CD4-positive, alpha-beta T cell (primary cell): ENCODE data around the gene PGF. TPM values are rescaled to one million over a fixed set of nuclear protein-coding genes. Genes with fewer than 3 reads are reported as not detected.
A peak's percentile ranks its signal among the peaks of the same experiment; 100 is the strongest.

Experiments
- ATAC-seq: fragments of 200-7000 bp; cut with Tn5 transposase; one replicate; pipeline ENCODE4 v1.10.0; 2022; ENCODE audit warnings: mild to moderate bottlenecking; ENCODE audit not compliant: poor library complexity
- CTCF ChIA-PET: fragments of 350-600 bp; sonication (Branson Sonifier 250); formaldehyde crosslinking; loops from one replicate; lab custom pipeline; 2021; ENCODE audit warnings: antibody characterized with exemption, inconsistent platforms; lab: Charles Lee
- POLR2A ChIA-PET: fragments of 350-600 bp; sonication (Branson Sonifier 250); formaldehyde crosslinking; loops from one replicate; lab custom pipeline; 2021; ENCODE audit warnings: antibody characterized with exemption, inconsistent platforms; lab: Charles Lee
- DNase-seq, 14 experiments: peaks; one replicate each; pipeline ENCODE4 v3.0.0-alpha.2; 2013 to 2020; ENCODE audit warnings: mixed read lengths in 2 of 14
- H3K27ac ChIP-seq, 2 donors: one replicate each; pipeline versions ENCODE4 v1.5.1 to v1.7.0; 2013; ENCODE audit warnings: low read length in 2 of 2, low read depth in 1 of 2, mild to moderate bottlenecking in 1 of 2
- H3K27me3 ChIP-seq, 2 experiments: 1 replicate in 1 of 2; 2 replicates in 1 of 2; pipeline versions ENCODE4 v1.6.1 to v1.7.0; 2013; ENCODE audit warnings: low read length in 2 of 2, control low read depth in 1 of 2, mild to moderate bottlenecking in 1 of 2, moderate library complexity in 1 of 2; ENCODE audit not compliant: insufficient read depth in 2 of 2, control insufficient read depth in 1 of 2
- H3K36me3 ChIP-seq: one replicate; pipeline ENCODE4 v1.6.1; 2013; ENCODE audit warnings: low read length, control low read depth; ENCODE audit not compliant: insufficient read depth
- H3K4me1 ChIP-seq: one replicate; pipeline ENCODE4 v1.6.1; 2013; ENCODE audit warnings: low read length, control low read depth; ENCODE audit not compliant: insufficient read depth
- H3K4me3 ChIP-seq: one replicate; pipeline ENCODE4 v1.5.1; 2013; ENCODE audit warnings: mild to moderate bottlenecking, low read length, moderate library complexity
- H3K9me3 ChIP-seq, 2 experiments: 1 replicate in 1 of 2; 2 replicates in 1 of 2; pipeline versions ENCODE4 v1.6.1 to v1.7.0; 2013; ENCODE audit warnings: low read length in 2 of 2, mild to moderate bottlenecking in 2 of 2, control low read depth in 1 of 2, moderate library complexity in 1 of 2; ENCODE audit not compliant: control insufficient read depth in 1 of 2, insufficient read depth in 1 of 2
- H3K27ac Mint-ChIP-seq: one replicate; pipeline ENCODE4 v1.8.0; 2020; ENCODE audit warnings: mixed read lengths
- H3K27me3 Mint-ChIP-seq: one replicate; pipeline ENCODE4 v1.8.0; 2021; ENCODE audit warnings: mixed read lengths
- H3K36me3 Mint-ChIP-seq: one replicate; pipeline ENCODE4 v1.8.0; 2021; ENCODE audit warnings: low read depth, mixed read lengths
- H3K4me1 Mint-ChIP-seq: one replicate; pipeline ENCODE4 v1.8.0; 2021; ENCODE audit warnings: low read depth, mixed read lengths
- H3K4me3 Mint-ChIP-seq: one replicate; pipeline ENCODE4 v1.8.0; 2020; ENCODE audit warnings: mild to moderate bottlenecking, mixed read lengths
- H3K9me3 Mint-ChIP-seq: one replicate; pipeline ENCODE4 v1.8.0; 2020; ENCODE audit warnings: mixed read lengths
- CTCF ChIP-seq: fragments of 200-600 bp; IDR thresholded peaks from one replicate; pipeline ENCODE4 v1.8.0; 2022; ENCODE audit warnings: antibody characterized with exemption, mild to moderate bottlenecking
- intact Hi-C, 2 experiments: fragments of 100-400 bp; cut with DNase I in 1 of 2; cut with micrococcal nuclease in 1 of 2; formaldehyde crosslinking; loops; one replicate each; pipeline versions ENCODE4 v1.15.1 to v1.9.0; 2023 to 2025; cut with DNase I, micrococcal nuclease
- total RNA-seq, 174 experiments: library from RNA in 2 of 174; stranded (reverse) in 2 of 174; gene quantifications; one replicate each; pipeline ENCODE4 v1.2.3 and lab custom pipeline; 2021 to 2026

Gene PGF
- total RNA-seq, 2 experiments from 2014 or later, result 0.11 TPM; not detected in 1

GRCh38 chr14:74893614-74894091, 61.7 kb downstream of the PGF start:
- Histone ChIP-seq H3K4me1 (peaks cover 1% of the 10 kb centered on the region), H3K27me3 (no peaks in the 10 kb centered on the region), H3K9me3 (no peaks in the 10 kb centered on the region), H3K36me3 (peaks cover 93% of the 10 kb centered on the region), H3K4me3 (no peak overlapping the region), H3K27ac (no peak overlapping the region)
- H3K36me3 Mint-ChIP-seq, result peaks cover 99% of the 10 kb centered on the region
- intact Hi-C loops, result no loop called here
- ChIA-PET POLR2A (interaction anchor here (1.5 to 3.0 kb wide), 2 partner anchors 11 to 33 kb away, joined by 5 to 20 read pairs; partner anchors contain the start of gene DLST), CTCF (interaction anchor here (1.7 to 2.4 kb wide), 2 partner anchors 12 to 33 kb away, joined by 6 to 10 read pairs; no protein-coding TSS in a partner anchor)
- peaks cover 8% of the 10 kb centered on the region for H3K4me1 Mint-ChIP-seq
- H3K27ac Mint-ChIP-seq, result peak overlapping the region; percentile 3
- DNase-seq (no peak), ATAC-seq (no peak)
- no peak for TF ChIP-seq CTCF
- H3K27me3 Mint-ChIP-seq, result no peaks in the 10 kb centered on the region
- no peak overlapping the region for H3K4me3 Mint-ChIP-seq
- no peaks in the 10 kb centered on the region for H3K9me3 Mint-ChIP-seq

- POLR2A ChIA-PET, result interaction anchor here (1.5 to 3.0 kb wide), 2 partner anchors 11 to 32 kb away, joined by 5 to 20 read pairs; partner anchors contain the start of gene DLST
- Mint-ChIP-seq H3K27me3 (no peaks in the 10 kb centered on the region), H3K9me3 (no peaks in the 10 kb centered on the region), H3K27ac (peak overlapping the region; percentile 24), H3K4me3 (no peak overlapping the region), H3K36me3 (peaks cover 99% of the 10 kb centered on the region), H3K4me1 (peaks cover 18% of the 10 kb centered on the region)
- peaks cover 6% of the 10 kb centered on the region for H3K4me1 ChIP-seq
- CTCF ChIA-PET, result interaction anchor here (1.7 to 2.4 kb wide), 2 partner anchors 13 to 32 kb away, joined by 6 to 10 read pairs; no protein-coding TSS in a partner anchor
- no peaks in the 10 kb centered on the region for H3K27me3 ChIP-seq
- H3K27ac ChIP-seq, result no peak overlapping the region
- H3K9me3 ChIP-seq, result no peaks in the 10 kb centered on the region
- H3K4me3 ChIP-seq, result no peak overlapping the region
- intact Hi-C loops, result no loop called here
- H3K36me3 ChIP-seq, result peaks cover 85% of the 10 kb centered on the region
- no peak for TF ChIP-seq CTCF
- no peak for ATAC-seq
- no peak for DNase-seq
These were observed 62.7 kb downstream of the PGF start for GRCh38 chr14:74892745-74893144.

- peaks cover 92% of the 10 kb centered on the region for H3K36me3 Mint-ChIP-seq
- Histone ChIP-seq H3K4me1 (peaks cover 9% of the 10 kb centered on the region), H3K27me3 (no peaks in the 10 kb centered on the region), H3K4me3 (no peak overlapping the region), H3K36me3 (peaks cover 76% of the 10 kb centered on the region), H3K9me3 (no peaks in the 10 kb centered on the region), H3K27ac (no peak overlapping the region)
- CTCF ChIA-PET, result interaction anchor here (1.0 to 1.3 kb wide), 2 partner anchors 14 to 31 kb away, joined by 3 read pairs; no protein-coding TSS in a partner anchor
- no peaks in the 10 kb centered on the region for H3K27me3 Mint-ChIP-seq
- ATAC-seq (no peak), DNase-seq (no peak)
- H3K4me3 Mint-ChIP-seq, result no peak overlapping the region
- H3K4me1 Mint-ChIP-seq, result peaks cover 21% of the 10 kb centered on the region
- intact Hi-C loops, result no loop called here
- no peak overlapping the region for H3K27ac Mint-ChIP-seq
- TF ChIP-seq CTCF, result no peak
- POLR2A ChIA-PET, result interaction anchor here (0.8 to 3.0 kb wide), 3 partner anchors 10 to 31 kb away, joined by 3 to 20 read pairs (median 5); partner anchors contain the start of gene DLST
- no peaks in the 10 kb centered on the region for H3K9me3 Mint-ChIP-seq
These were observed 63.5 kb downstream of the PGF start for GRCh38 chr14:74891870-74892269.

Other genes starting within 250 kb of the PGF start
- 10 to 100 TPM; 30.6 to 35.9 TPM for gene AREL1, start 242.5 kb downstream of the PGF start, total RNA-seq
- gene FCF1, start 242.5 kb downstream of the PGF start, total RNA-seq, result 10 to 100 TPM; 31.9 to 32.9 TPM
- 10 to 100 TPM; 87.2 to 88.6 TPM for gene YLPM1, start 192.3 kb downstream of the PGF start, total RNA-seq
- under 1 TPM in 1 of 2 experiments, not detected in 1; 0.25 TPM for gene PROX2, start 79.5 kb downstream of the PGF start, total RNA-seq
- gene DLST, start 73.7 kb downstream of the PGF start, total RNA-seq, result 100 to 1,000 TPM; 162 to 170 TPM
- gene RPS6KL1, start 32.3 kb downstream of the PGF start, total RNA-seq, result 10 to 100 TPM; 12.5 to 12.7 TPM
- gene EIF2B2, start 47.3 kb upstream of the PGF start, total RNA-seq, result 10 to 100 TPM; 21.0 to 24.2 TPM
- 10 to 100 TPM; 13.2 to 14.4 TPM for gene MLH3, start 95.9 kb upstream of the PGF start, total RNA-seq
- gene ACYP1, start 108.4 kb upstream of the PGF start, total RNA-seq, result 1 to 10 TPM; 7.9 to 9.4 TPM
- gene ZC2HC1C, start 114.0 kb upstream of the PGF start, total RNA-seq, result under 1 TPM; 0.22 to 0.30 TPM
- gene NEK9, start 171.5 kb upstream of the PGF start, total RNA-seq, result 10 to 100 TPM; 53.5 to 54.1 TPM
- gene TMED10, start 221.0 kb upstream of the PGF start, total RNA-seq, result 100 to 1,000 TPM; 153 to 156 TPM